Measurements from ENCODE around the gene UBQLNL. TPM values are rescaled to one million over a fixed set of nuclear protein-coding genes. Genes with fewer than 3 reads are reported as not detected.

The UBQLNL gene
- total RNA-seq, 1 experiment from 2014 or later, result not detected

- Histone ChIP-seq H3K79me2 (ENCODE audit: insufficient read depth, low read length) (no peaks in the 10 kb centered on the region), H3K4me1 (ENCODE audit: insufficient read depth, low read length) (no peaks in the 10 kb centered on the region), H3K9ac (ENCODE audit: extremely low read depth, insufficient read length, low read length) (no peak overlapping the region)
Observed at GRCh38 chr11:5489576-5490357, 26.7 kb downstream of the UBQLNL start.

More at GRCh38 chr11:5489576-5490357, 26.7 kb downstream of the UBQLNL start:
- H3K27me3 ChIP-seq (ENCODE audit: insufficient read depth, low read length), result no peaks in the 10 kb centered on the region
- H3K18ac ChIP-seq (ENCODE audit: insufficient read length, low read depth, low read length), result no peak overlapping the region
- Mint-ChIP-seq H3K27ac (no peak overlapping the region), H3K27me3 (ENCODE audit: low read depth) (no peaks in the 10 kb centered on the region), H3K9me3 (no peaks in the 10 kb centered on the region), H3K36me3 (ENCODE audit: insufficient read depth in 1 of 3, low read depth in 3 of 3) (no peaks in the 10 kb centered on the region), H3K4me3 (no peak overlapping the region), H3K4me1 (peaks cover 0 to 3% of the 10 kb centered on the region in 2 experiments; a peak in 1 of 4 replicates)
- H4K5ac ChIP-seq (ENCODE audit: insufficient read length, low read depth, low read length), result no peak overlapping the region
- H4K8ac ChIP-seq (replicated peaks; ENCODE audit: insufficient read length, low read depth, low read length), result no peak overlapping the region
- H2AFZ ChIP-seq (ENCODE audit: low read length), result no peak overlapping the region
- H4K20me1 ChIP-seq (ENCODE audit: control insufficient read depth, insufficient read depth, insufficient read length), result no peaks in the 10 kb centered on the region
- no peak overlapping the region for H2BK20ac ChIP-seq (ENCODE audit: low read depth, low read length, poor library complexity, severe bottlenecking)
- no peak overlapping the region for H3K27ac ChIP-seq (ENCODE audit: insufficient read length, low read depth, low read length)
- H3K14ac ChIP-seq (ENCODE audit: insufficient read depth, low read length), result no peak overlapping the region
- H2BK5ac ChIP-seq (ENCODE audit: insufficient read length, low read length), result no peak overlapping the region
- H4K91ac ChIP-seq (ENCODE audit: insufficient read length, low read depth, low read length), result no peak overlapping the region
- no peak overlapping the region for H2BK12ac ChIP-seq (ENCODE audit: insufficient read length, low read depth, low read length)
- no peak for TF ChIP-seq CTCF (conservative IDR thresholded peaks at IDR 0.05)
- no peak overlapping the region for H2BK15ac ChIP-seq (ENCODE audit: low read depth, low read length)
- H3K79me1 ChIP-seq (ENCODE audit: insufficient read depth, low read depth, low read length, poor library complexity, severe bottlenecking), result no peaks in the 10 kb centered on the region
- H3T11ph ChIP-seq (ENCODE audit: low read length), result no peak overlapping the region
- H2BK120ac ChIP-seq (ENCODE audit: low read depth, low read length, poor library complexity, severe bottlenecking), result no peak overlapping the region
- WGBS (ENCODE audit: extremely low coverage, insufficient read length, low lambda C conversion rate), result no CpG with 5 or more reads among the region's 5 CpGs
- H3K23ac ChIP-seq (ENCODE audit: insufficient read length, low read depth, low read length), result no peak overlapping the region
- no peak overlapping the region for H3K56ac ChIP-seq (ENCODE audit: insufficient read length, low read depth, low read length)
- no peak for DNase-seq
- no peaks in the 10 kb centered on the region for H3K9me3 ChIP-seq (ENCODE audit: control insufficient read depth, low read depth, low read length)
- no peaks in the 10 kb centered on the region for H3K23me2 ChIP-seq (ENCODE audit: insufficient read length, low read depth, low read length, poor library complexity, severe bottlenecking)
- H2AK5ac ChIP-seq (ENCODE audit: insufficient read length, low read length), result no peak overlapping the region
- no peak overlapping the region for H3K4ac ChIP-seq (ENCODE audit: low read depth, low read length)
- no peak overlapping the region for H3K4me2 ChIP-seq (ENCODE audit: insufficient read depth, insufficient read length, low read length)
